Chondrocyte (in vitro differentiated cells): ENCODE results near the gene PIP5K1B. TPM values are rescaled to one million over a fixed set of nuclear protein-coding genes. Genes with fewer than 3 reads are reported as not detected.

ENCODE experiments used
- DNase-seq: peaks from one replicate; pipeline ENCODE4 v3.0.0; 2021; ENCODE audit warnings: mixed read lengths, low spot score
- H3K27ac Mint-ChIP-seq: one replicate; pipeline ENCODE4 v1.8.0; 2021; ENCODE audit warnings: mild to moderate bottlenecking, moderate library complexity, mixed read lengths; ENCODE audit not compliant: unreplicated experiment
- H3K27me3 Mint-ChIP-seq: 2 replicates; pipeline ENCODE4 v1.8.0; 2021; ENCODE audit warnings: low read depth, mixed read lengths
- H3K36me3 Mint-ChIP-seq: 2 replicates; pipeline ENCODE4 v1.8.0; 2021; ENCODE audit warnings: low read depth, mixed read lengths
- H3K4me1 Mint-ChIP-seq: 2 replicates; pipeline ENCODE4 v1.8.0; 2021; ENCODE audit warnings: low read depth, mild to moderate bottlenecking, mixed read lengths
- H3K4me3 Mint-ChIP-seq: one replicate; pipeline ENCODE4 v1.8.0; 2021; ENCODE audit warnings: mild to moderate bottlenecking, moderate library complexity, mixed read lengths; ENCODE audit not compliant: unreplicated experiment
- H3K9me3 Mint-ChIP-seq: 2 replicates; pipeline ENCODE4 v1.8.0; 2021; ENCODE audit warnings: low read depth, mixed read lengths
- total RNA-seq: library from RNA; stranded (reverse); gene quantifications from 3 replicates; pipeline ENCODE4 v1.2.1, GENCODE V29; 2021
- TF ChIP-seq, protein P1 (sequence below): fragments of 200-600 bp; sonication (generic); IDR thresholded peaks from 2 replicates; pipeline ENCODE4 v1.5.0; 2021; ENCODE audit warnings: antibody characterized with exemption, mild to moderate bottlenecking, moderate library complexity

Gene PIP5K1B
- total RNA-seq, 1 donor from 2014 or later, result not detected

DNA sequence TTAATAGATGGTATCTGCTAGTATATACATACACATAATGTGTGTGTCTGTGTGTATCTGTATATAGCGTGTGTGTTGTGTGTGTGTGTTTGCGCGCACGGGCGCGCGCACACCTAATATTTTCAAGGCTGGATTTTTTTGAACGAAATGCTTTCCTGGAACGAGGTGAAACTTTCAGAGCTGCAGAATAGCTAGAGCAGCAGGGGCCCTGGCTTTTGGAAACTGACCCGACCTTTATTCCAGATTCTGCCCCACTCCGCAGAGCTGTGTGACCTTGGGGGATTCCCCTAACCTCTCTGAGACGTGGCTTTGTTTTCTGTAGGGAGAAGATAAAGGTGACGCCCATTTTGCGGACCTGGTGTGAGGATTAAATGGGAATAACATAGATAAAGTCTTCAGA is 331.3 kb downstream of the PIP5K1B start:
- DNase-seq, result no peak
- no peaks in the 10 kb centered on the region for H3K36me3 Mint-ChIP-seq

DNA sequence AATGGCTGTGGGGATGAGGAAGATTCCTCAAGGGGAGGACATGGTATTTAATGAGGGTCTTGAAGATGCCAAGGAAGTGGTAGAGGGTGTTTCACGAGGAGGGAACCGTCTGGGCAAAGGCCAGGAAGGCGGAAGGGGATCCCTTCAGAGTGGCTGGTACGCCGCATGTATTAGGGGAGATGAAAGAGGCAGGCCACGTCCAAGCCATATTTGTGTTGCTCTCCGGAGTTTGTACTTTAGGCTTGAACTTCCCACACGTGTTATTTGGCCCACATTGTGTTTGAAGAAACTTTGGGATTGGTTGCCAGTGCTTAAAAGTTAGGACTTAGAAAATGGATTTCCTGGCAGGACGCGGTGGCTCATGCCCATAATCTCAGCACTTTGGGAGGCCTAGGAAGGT is 331.8 kb downstream of the PIP5K1B start:
- Mint-ChIP-seq H3K27ac (peak overlapping the region; percentile 68), H3K36me3 (no peaks in the 10 kb centered on the region), H3K9me3 (no peaks in the 10 kb centered on the region), H3K4me3 (peak overlapping the region; percentile 95), H3K27me3 (no peaks in the 10 kb centered on the region), H3K4me1 (peaks cover 11% of the 10 kb centered on the region)
- DNase-seq, result no peak
- TF ChIP-seq, protein P1, sequence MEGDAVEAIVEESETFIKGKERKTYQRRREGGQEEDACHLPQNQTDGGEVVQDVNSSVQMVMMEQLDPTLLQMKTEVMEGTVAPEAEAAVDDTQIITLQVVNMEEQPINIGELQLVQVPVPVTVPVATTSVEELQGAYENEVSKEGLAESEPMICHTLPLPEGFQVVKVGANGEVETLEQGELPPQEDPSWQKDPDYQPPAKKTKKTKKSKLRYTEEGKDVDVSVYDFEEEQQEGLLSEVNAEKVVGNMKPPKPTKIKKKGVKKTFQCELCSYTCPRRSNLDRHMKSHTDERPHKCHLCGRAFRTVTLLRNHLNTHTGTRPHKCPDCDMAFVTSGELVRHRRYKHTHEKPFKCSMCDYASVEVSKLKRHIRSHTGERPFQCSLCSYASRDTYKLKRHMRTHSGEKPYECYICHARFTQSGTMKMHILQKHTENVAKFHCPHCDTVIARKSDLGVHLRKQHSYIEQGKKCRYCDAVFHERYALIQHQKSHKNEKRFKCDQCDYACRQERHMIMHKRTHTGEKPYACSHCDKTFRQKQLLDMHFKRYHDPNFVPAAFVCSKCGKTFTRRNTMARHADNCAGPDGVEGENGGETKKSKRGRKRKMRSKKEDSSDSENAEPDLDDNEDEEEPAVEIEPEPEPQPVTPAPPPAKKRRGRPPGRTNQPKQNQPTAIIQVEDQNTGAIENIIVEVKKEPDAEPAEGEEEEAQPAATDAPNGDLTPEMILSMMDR, result no peak

More for the DNA sequence above, 331.3 kb downstream of the PIP5K1B start:
- peak overlapping the region; percentile 95 for H3K4me3 Mint-ChIP-seq
- no peaks in the 10 kb centered on the region for H3K9me3 Mint-ChIP-seq
- peak overlapping the region; percentile 92 for H3K27ac Mint-ChIP-seq
- H3K27me3 Mint-ChIP-seq, result no peaks in the 10 kb centered on the region
- H3K4me1 Mint-ChIP-seq, result peaks cover 11% of the 10 kb centered on the region
- TF ChIP-seq, protein P1, result no peak

DNA sequence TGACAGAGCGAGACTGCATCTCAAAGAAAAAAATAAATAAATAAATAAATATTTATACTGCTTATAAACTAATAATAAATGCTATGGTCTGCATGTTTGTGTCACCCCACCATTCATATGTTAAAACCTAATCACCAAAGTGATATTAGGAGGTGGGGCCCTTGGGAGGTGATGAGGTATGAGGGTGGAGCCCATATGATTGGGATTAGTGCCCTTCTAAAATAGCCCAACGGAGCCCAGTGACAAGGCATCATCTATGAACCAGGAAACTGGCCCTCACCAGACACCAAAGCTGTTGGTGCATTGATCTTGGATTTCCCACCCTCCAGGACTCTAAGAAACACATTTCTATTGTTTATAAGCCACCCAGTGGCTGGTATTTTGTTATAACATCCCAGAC is 335.6 kb downstream of the PIP5K1B start:
- Mint-ChIP-seq H3K4me3 (no peak overlapping the region), H3K27ac (no peak overlapping the region), H3K36me3 (no peaks in the 10 kb centered on the region), H3K27me3 (no peaks in the 10 kb centered on the region), H3K4me1 (peaks cover 21% of the 10 kb centered on the region), H3K9me3 (no peaks in the 10 kb centered on the region)
- DNase-seq, result no peak
- TF ChIP-seq, protein P1, result peak; percentile 24

DNA sequence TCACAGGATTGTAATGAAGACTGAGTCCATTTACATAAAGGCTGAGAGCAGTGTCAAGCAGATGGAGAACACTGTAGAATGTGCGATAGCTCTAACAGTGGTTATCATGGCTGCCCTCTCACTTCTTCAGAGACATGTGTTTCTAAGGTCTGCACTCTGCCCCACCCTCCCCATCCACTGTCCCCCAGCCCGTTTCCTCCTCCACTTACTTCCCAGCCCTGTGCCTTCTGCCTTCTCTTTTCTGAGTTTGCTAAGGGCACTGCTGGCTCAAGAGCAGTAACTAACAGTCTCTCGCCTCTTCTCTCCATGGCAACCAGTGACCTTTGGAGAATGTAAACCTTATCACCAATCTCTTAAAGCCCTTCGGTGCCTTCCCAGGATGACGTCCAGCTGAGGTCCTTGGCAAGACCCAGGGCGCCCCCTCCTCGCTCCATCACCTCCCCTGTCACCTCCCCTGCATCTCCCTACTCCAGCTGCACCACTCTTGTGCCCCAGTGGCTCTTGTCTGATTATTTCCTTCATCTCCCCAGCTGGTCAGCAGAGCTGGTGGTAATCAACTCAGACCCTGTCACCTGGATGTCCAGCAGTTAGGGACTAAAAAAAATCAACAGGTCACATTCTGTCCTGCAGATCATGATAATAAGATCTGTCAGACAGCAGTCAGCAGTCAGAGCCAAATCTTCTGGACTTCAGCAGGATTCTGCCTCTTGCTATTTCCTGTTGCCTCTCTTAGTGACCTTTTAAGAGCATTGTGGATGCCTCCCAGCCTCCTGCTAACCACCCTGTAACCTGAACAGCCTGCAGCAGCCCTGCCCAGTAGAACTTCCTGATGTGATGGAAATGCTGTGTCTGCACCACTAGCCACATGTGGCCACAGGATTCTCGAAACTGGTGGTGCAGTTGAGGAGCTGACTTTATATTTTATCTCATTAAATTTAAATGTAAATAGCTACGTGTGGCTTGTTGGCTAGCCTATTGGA is 339.5 kb downstream of the PIP5K1B start:
- peaks cover 23% of the 10 kb centered on the region for H3K4me1 Mint-ChIP-seq
- peaks cover 5% of the 10 kb centered on the region for H3K36me3 Mint-ChIP-seq
- H3K27ac Mint-ChIP-seq, result no peak overlapping the region
- TF ChIP-seq, protein P1, result no peak
- no peak for DNase-seq
- H3K27me3 Mint-ChIP-seq, result no peaks in the 10 kb centered on the region
- no peaks in the 10 kb centered on the region for H3K9me3 Mint-ChIP-seq
- H3K4me3 Mint-ChIP-seq, result no peak overlapping the region

DNA sequence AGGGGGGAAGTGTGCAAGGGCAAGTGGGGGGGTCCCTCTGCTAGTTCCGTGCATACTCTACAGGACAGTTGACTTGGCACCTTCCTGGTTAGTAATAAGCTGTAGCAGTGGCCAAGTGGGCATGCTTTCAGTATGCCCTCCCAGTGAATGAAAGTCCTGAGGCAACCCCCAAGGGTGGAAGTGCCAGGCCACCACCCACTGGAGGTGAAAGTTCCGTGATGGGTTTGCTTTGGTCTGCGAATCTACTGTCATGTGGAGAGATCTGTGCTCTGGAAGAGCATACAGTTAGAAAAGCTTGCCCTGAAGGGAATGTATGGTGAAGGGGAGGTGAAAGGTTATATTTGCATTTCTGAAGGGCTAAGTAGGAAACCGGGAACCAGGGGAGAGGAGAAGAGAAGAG is 340.8 kb downstream of the PIP5K1B start:
- Mint-ChIP-seq H3K9me3 (no peaks in the 10 kb centered on the region), H3K27ac (no peak overlapping the region), H3K4me3 (no peak overlapping the region), H3K36me3 (peaks cover 5% of the 10 kb centered on the region), H3K4me1 (peaks cover 23% of the 10 kb centered on the region), H3K27me3 (no peaks in the 10 kb centered on the region)
- TF ChIP-seq, protein P1, result no peak
- no peak for DNase-seq
